ENCODE measurements around the gene RASD2.

RASD2 gene

GRCh38 chr22:35518811-35519210, 21.8 kb upstream of the RASD2 start:
- DNase-seq: peak in 5 of 56 donors; percentile 13 to 36 (median 19)

- DNase-seq: no peak
Observed at GRCh38 chr22:35519306-35520000, 21.2 kb upstream of the RASD2 start.

GRCh38 chr22:35521358-35522224, 19.0 kb upstream of the RASD2 start:
- no peak for DNase-seq

DNA sequence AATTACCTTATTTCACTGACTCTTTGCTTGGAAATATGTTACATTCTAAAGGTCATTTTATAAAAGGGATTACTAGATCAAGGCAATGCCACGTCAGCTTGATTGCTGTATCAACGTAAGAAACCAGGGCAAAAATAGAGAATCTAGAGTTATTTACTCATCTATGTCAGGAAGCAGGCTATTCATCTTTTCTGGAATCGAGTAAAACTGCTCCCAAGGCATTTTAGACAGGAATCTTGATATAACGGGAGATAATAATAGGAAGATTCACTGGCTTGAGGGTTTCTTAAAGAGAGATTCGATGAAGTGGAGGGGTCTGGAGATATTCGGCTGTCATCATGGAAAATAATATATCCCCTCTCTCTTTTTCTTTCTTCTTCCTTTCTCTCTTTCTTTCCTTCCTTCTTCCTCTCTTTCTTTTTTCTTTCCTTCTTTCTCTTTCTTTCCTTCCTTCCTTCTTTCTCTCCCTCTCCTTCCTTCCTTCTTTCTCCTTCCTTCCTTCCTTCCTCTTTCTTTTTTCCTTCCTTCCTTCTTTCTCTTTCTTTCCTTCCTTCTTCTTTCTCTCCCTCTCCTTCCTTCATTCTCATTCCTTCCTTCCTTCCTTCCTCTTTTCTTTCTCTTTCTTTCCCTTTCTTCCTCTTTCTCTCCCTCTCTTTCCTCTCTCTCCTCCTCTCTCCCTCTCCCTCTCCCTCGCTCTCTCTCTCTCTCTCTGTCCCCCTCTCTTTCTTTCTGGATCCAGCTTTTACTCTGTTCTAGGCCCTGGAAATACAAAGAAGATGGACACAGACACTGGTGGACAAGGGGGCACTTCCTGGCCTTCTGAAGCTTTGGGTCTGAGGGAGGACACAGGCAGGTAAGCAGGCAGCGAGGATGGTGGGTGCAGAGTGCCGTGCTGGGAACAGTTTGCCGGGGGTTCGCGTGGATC, 18.1 kb upstream of the RASD2 start:
- DNase-seq: no peak

DNA sequence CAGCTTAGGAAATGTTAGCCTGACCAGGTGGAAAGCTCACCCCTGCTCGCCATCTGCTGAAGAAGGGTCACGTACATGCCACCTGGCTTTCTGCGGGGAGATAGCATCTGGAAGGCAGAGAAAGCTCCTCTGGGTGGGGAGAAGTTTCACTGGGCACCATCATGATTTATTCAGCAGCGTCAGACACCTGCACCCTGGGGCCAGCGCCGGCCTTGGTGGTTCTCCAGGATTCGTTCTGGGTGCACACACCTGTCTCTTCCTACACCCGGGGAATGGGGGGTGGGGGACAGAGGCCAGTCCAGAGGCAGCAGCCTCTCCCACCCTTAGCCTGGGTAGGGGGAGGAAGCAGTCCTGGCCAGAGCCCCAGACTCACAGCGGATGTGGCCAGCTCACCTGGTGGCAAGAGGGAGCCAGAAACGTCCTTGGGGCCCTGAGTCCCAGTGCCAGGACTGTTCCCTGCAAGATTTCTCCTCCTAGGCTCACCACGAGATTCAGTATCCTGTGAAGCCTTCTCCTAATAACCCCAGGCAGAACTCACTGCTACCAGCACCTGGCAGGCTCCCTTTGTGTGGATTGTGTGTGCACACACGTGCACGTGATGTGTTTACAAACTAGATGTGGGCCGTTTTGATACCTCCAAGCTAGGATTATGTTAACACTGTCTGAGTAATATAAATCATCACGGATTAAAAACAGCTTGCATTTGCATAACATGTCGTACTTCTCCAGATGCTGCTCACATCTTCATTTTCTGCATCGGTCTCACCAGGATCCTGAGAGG, 17.3 kb upstream of the RASD2 start:
- DNase-seq: no peak

DNA sequence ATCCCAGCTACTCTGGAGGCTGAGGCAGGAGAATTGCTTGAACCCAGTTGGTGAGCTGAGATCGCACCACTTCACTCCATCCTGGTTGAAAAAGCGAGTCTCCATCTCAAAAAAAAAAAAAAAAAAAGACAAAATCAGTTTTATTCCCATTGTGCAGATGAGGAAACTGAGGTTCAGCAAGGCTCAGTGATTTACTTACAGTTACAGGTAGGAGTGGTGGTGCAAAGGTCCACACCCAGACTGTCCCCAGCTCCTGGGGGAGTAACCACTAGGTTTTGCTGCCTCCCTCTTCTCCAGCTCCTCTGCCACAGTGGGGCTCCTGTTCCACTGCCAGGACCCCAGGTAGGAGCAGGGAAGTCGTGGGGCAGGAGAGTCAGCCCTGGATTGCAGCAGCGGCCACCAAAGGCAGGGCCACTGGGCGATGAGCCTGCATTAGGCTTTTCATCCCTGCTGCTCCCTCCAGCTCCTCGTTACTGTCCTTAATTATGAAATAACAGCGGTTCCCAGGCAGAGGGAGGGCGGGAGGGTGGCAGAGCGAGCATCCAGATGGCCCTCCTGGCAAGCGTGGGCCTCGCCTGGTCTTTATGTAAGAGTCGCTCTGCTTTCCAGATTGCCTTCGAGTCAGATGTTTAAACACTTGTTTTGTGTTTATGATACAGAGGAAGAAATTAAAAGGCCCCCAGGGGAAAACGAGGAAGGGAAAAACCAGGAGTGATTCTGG, 15.5 kb upstream of the RASD2 start:
- peak in 4 of 56 donors; percentile 18 to 45 (median 24) for DNase-seq

- no peak for DNase-seq
Observed at GRCh38 chr22:35525687-35526332, 14.8 kb upstream of the RASD2 start.

DNA sequence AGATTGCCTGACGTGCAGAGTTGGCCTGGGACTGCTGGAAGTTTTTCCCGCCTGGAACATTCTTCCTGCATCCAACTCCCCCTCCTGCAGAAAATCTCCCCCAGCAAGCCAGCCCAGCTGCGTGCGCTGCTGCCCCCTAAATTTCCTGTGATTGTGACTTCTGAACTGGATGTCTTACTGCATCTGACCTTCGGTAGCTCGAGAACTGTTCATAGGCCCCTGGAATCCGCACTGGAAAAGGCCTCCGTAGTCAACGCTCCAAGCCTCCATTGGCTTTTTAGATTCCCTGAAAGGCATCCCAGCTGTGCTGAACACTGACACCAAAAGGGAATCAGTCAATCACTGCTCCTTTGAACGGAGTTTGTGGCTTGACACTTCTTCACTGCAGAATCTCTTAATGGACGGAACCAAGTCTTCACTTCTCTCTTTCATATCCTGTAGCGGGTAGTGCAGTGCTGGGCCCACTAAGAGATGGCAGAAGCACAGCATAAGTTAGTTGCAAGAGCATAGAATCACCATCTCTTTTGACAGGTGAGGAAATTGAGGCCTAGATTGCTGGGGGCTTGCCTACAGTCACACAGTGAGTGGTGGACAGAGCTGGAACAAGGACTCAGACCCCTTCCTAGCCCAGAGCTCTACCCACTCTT, 14.2 kb upstream of the RASD2 start:
- DNase-seq: no peak

DNA sequence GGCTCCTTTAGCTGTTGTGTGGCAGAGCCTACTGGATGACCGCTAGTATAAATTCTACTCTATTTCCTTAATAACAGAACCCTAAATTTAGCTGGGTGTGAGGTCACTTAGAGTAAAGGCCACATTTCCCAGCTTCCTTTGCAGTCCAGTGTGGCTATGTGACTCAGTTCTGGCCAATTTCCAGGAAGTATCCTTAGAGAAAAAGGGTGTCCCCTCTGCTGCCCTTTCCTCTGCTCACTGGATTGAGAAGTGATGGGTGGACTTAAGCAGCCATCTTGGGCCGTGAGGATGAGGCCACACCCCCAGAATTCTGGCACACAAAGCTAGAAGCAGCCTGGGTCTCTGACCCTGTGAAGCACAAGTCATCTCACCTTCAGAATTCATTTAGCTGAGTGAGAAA, 11.7 kb upstream of the RASD2 start:
- no peak for DNase-seq

DNA sequence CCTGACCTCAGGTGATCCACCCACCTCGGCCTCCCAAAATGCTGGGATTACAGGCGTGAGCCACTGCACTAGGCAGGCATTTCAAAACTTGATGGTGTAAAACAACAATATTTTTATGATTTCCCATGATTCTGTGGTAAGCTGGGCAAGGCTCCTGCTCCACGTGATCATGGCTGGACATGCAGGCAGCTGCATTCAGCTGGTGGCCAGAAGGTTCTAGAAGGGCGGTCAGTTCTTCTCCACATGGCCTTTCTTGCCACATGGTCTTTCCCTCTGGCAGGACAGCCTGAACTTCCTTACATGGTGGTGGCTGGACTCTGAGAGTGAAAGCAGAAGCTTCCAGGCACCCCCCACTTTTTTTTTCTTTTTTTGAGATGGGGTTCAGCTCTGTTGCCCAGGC, 9.9 kb upstream of the RASD2 start:
- DNase-seq: no peak

DNA sequence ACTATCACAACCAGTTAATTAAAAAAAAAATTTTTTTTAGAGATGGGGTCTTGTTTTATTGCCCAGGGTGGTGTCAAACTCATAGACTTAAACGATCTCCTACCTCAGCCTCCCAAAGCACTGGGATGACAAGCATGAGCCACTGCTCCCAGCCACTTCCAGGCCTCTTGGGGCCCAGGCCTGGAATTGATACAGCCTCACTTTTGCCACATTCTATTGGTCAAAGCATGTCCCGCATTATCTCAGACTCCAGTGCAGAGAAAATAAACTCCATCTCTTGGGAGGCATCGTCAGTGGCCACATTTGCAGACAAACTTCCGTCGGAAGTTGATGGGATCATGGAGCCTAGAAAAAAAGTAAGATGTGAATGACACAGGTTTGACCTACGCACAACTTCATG, 9.4 kb upstream of the RASD2 start:
- DNase-seq: no peak

DNA sequence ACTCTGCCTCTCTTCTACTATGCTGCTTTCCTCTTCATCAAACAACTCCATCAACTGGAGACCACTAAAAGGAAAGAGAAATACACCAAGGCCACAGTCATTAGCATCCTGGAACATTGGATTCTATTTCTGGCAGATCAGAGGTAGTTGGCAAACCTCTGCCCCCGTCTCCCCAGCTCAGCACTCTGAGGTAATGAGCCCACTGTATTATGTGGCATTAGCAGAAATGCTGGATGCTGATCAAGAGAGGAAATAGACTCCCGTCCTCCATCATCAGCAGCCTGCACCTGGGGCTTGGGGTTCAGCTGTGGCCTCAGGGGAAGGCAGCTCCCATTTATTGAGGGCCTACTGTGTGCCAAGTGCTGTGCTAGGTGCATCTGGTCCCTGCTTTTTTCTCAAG, 9.0 kb upstream of the RASD2 start:
- DNase-seq: no peak

DNA sequence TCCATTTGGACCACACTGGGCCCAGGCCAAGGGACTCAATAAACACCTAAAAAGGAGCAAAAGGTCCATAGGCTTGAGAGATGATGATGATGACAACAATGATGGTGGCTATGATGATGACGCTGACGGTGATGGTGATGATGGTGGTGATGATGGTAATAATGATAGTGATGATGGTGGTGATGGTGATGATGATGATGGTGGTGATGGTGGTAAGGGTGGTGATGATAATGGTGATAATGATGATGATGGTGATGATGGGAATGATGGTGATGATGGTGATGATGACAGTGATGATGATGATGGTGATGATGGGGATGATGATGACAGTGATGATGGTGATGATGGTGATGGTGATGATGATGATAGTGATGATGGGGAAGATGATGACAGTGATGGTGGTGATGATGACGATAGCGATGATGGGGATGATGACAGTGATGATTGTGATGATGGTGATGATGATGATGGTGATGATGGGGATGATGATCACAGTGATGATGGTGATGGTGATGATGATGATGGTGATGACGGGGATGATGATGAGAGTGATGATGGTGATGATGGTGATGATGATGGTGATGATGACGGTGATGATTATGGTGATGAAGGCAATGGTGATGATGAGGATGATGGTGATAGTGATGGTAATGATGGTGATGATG, 7.1 kb upstream of the RASD2 start:
- DNase-seq: no peak

GRCh38 chr22:35534091-35534490, 6.5 kb upstream of the RASD2 start:
- no peak for DNase-seq

- DNase-seq: no peak
Observed at GRCh38 chr22:35537232-35537631, 3.4 kb upstream of the RASD2 start.

- peak in 1 of 56 donors; percentile 26 for DNase-seq
Observed at GRCh38 chr22:35538801-35539321, 1.8 kb upstream of the RASD2 start.

DNA sequence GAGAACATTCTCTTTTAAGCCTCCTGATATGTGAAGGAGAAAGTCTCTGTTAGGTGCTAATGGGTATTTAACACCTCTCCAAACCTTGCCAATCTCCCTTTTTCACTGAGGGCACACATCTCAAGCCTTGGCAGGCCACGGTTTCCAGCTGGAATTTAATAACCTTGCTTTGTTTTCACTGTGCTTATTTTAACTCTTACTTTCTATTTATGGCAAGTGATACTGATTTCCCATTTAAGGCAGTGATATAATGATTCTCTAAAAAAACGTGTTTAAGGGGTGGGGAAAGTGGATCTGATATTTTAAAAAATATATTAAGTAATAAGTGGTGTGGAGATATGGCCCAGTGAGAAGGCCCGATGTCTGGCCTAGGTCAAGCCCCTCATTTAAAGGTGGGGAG, 1.1 kb upstream of the RASD2 start:
- no peak for DNase-seq

GRCh38 chr22:35539910-35540594, 579 bp upstream of the RASD2 start:
- DNase-seq: peak in 40 of 56 donors; percentile 18 to 82 (median 66)
